HFF-Myc (cell line): ENCODE measurements around the gene TTC3.

Source experiments
- DNase-seq: peaks from one replicate; pipeline ENCODE4 v3.0.0-alpha.2; 2011; ENCODE audit warnings: low read depth; ENCODE audit errors: extremely low read depth
- H3K4me3 ChIP-seq: replicated peaks from 2 replicates; pipeline ENCODE4 v1.5.1; 2011; ENCODE audit warnings: low read depth, mild to moderate bottlenecking, control low read depth, low read length
- TF ChIP-seq, protein P1 (sequence below): IDR thresholded peaks from 2 replicates; pipeline ENCODE4 v1.5.1; 2012; ENCODE audit warnings: mild to moderate bottlenecking, low read depth, low read length, control low read depth; ENCODE audit errors: missing control alignments

TTC3 gene

DNA sequence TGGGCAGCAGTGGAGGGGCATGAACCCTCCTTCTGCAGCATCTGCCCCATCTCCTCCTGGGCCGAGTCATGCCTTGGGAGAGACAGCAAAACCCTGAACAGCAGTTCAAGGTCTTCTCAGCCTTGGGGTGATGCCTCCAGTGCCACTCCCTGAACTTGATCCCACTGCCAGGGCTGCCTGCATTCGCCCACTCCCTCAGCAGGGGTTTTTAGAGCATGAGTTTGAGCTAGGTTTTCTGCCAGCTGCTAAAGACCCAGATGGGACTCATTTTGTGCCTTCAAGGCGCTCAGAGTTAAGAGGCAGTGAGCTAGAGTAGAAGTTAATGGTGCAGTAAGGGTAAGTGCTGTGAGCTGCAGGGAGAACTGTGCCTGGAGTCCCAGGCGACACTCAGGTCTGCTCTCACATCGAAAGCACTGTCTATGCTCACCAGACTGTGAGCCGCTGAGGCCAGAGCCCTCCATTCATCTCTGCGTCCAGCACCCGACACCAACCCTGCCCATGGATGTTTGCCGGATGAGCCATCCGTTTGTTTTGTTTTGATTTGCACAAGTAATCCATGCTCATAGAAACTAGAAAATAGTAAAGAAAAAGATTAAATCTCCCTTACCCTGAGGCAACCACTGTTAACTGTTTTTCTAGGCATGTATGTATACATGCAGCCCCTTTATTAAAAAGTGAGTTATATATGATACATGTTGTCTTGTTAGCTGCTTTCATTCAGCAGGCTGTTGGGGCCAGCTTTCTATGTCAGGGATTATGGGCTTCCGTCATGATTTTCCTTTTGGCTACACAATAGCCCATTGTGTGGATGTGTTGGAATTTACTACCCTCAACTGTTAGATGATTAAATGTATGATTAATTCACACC, 126.2 kb downstream of the TTC3 start:
- H3K4me3 ChIP-seq, result no peak overlapping the region
- DNase-seq, result no peak
- TF ChIP-seq, protein P1, sequence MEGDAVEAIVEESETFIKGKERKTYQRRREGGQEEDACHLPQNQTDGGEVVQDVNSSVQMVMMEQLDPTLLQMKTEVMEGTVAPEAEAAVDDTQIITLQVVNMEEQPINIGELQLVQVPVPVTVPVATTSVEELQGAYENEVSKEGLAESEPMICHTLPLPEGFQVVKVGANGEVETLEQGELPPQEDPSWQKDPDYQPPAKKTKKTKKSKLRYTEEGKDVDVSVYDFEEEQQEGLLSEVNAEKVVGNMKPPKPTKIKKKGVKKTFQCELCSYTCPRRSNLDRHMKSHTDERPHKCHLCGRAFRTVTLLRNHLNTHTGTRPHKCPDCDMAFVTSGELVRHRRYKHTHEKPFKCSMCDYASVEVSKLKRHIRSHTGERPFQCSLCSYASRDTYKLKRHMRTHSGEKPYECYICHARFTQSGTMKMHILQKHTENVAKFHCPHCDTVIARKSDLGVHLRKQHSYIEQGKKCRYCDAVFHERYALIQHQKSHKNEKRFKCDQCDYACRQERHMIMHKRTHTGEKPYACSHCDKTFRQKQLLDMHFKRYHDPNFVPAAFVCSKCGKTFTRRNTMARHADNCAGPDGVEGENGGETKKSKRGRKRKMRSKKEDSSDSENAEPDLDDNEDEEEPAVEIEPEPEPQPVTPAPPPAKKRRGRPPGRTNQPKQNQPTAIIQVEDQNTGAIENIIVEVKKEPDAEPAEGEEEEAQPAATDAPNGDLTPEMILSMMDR, result no peak

DNA sequence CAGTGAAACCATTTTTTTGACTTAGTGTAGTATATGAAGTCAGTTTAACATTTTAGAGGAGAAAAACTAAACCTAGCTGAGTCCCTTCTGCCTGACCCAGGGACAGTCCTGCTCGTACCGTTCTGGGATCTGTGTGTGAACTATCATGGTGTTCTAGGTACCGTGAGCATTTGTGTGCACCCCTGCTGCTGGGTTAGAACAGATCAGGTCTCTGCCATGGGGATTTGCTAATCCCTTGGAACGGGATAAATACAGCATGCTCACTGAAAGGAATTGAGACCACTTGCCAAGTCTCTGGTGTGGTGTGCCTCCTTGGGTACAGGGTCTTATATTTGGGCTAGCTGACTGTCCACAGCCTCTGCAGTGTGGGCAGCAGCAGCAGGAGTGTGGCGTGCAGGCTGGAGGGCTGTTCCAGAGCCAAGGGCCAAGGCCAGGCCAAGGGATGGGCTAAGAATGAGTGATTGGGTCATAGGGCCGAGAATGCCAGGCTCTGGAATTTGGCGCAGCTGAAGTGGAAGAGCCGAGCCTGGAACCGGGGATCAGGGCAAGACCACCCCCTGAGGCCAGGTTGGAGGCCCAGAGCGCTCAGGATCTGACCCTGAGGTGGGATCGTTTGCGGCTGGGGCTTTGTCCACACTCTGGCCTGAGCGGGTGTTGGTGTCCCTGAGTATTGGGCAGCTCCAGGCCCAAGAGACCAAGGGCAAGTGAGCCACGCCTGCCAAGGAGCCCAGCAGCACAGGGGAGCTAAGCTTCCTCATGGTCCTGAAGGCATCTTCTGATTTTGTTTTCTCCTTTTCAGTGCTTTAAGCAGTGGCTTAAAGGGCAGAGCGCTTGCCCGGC, 127.8 kb downstream of the TTC3 start:
- no peak for DNase-seq
- no peak overlapping the region for H3K4me3 ChIP-seq
- TF ChIP-seq, protein P1, result no peak

DNA sequence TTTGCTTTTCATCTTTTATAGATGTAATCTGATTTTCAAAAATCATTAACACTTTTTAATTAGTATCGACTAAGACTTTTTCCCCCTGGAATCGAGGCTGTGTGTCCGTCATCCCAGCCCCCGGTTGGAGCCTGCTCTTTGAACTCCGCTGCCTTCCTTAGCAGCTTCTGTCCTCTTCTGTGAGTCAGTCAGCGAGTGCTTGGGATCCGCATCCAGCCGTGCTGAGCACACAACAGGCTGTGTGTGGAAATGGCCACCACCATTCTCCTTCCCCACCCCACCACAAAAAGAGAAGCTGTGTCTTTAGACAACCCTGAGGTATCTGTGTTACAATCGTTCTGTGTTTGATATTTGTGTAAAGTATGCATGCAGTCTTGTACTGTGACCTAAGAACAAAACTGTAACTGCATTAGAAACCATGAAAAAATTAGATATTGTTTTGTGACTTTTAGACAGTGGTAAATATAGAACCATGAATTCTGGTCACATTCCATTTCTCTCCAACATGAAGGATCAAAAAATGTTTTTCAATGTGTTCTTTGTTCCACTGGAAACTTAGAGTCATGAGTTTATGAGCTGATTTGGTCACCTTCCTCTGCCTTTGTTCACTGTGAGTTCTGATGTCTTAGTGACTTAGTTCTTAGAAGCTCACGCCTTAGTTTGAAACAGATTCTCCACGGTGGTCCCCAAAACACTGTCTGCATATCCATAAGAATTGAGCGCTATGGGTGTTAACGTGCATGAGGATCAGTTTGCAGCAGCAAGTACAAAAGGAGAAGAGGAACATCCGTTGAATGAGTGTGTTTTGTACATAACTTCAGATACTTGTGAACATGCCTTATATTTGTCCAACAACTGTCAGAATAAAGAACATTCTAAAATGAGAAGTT, 129.4 kb downstream of the TTC3 start:
- no peak for DNase-seq
- TF ChIP-seq, protein P1, result no peak
- no peak overlapping the region for H3K4me3 ChIP-seq

- no peak overlapping the region for H3K4me3 ChIP-seq
- TF ChIP-seq, protein P1, result no peak
- DNase-seq, result no peak
Measured at GRCh38 chr21:37204580-37204979, 131.5 kb downstream of the TTC3 start.

GRCh38 chr21:37206496-37206895, 133.4 kb downstream of the TTC3 start:
- TF ChIP-seq, protein P1, result no peak
- no peak for DNase-seq
- no peak overlapping the region for H3K4me3 ChIP-seq

GRCh38 chr21:37207441-37208009, 134.5 kb downstream of the TTC3 start:
- TF ChIP-seq, protein P1, result no peak
- no peak overlapping the region for H3K4me3 ChIP-seq
- no peak for DNase-seq
